Stimulated activated CD8-positive, alpha-beta memory T cell treated with anti-CD3 and anti-CD28 coated beads, Interleukin-7, amount 100 ng/mL, for 1 hour (primary cell): ENCODE measurements around the gene SCART1.
"Not testable (repeated sequence)": the region's sequence is repeated elsewhere in the genome, so short reads cannot be mapped to it uniquely, and the experiment has no call there.

Source experiments
- DNase-seq, 2 donors: peaks; one replicate each; pipeline ENCODE4 v3.0.0-alpha.2; 2020; ENCODE audit warnings: low read depth in 2 of 2

SCART1 gene

DNA sequence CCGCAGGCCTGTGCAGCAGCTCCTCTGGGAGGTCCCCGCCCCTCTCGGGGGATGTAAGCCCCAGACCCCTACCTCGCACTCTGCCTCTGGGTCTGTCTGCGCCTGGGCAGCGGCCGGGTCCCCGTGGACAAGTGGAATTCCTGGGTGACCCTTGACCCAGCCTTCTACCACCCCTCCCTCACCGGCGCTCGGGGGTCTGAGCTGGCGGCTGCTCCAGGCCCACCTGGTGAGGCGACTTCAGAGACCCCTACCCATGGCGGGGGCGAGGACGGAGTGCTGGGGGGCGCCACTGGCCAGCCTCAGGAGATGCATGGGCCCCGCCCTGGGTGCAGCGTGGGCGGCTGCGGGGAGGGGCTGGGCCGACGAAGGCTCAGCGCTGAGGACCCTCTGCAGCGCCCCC is 21.0 kb upstream of the SCART1 start:
- DNase-seq = not testable (repeated sequence)

DNA sequence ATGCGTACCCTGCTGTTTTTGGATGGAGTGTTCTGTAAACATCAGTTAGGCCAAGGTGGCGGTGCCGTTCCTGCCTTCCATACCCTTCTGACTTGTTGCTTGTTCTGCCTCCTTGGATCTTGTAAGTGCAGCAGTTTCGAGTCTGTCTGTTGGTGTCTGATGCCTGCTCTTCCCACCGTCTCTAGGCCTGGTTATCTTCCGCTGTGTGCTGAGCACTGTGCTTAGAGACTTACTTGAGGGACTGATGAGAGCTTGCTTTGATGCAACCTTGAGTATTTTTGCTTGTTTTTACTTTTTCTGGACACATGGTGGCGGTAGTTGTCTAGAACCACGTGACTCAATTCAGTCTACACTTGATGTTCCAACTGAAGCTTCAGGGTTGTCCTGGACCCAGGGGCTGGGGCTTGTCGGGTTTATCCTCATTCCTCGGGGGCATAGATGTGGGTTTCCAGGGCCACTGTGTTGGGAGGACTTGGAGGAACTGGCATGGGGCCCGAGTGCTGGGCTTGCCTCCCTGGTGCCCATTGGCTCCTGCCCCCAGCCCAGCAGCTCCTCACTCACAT is 15.0 kb upstream of the SCART1 start:
- no peak for DNase-seq

DNA sequence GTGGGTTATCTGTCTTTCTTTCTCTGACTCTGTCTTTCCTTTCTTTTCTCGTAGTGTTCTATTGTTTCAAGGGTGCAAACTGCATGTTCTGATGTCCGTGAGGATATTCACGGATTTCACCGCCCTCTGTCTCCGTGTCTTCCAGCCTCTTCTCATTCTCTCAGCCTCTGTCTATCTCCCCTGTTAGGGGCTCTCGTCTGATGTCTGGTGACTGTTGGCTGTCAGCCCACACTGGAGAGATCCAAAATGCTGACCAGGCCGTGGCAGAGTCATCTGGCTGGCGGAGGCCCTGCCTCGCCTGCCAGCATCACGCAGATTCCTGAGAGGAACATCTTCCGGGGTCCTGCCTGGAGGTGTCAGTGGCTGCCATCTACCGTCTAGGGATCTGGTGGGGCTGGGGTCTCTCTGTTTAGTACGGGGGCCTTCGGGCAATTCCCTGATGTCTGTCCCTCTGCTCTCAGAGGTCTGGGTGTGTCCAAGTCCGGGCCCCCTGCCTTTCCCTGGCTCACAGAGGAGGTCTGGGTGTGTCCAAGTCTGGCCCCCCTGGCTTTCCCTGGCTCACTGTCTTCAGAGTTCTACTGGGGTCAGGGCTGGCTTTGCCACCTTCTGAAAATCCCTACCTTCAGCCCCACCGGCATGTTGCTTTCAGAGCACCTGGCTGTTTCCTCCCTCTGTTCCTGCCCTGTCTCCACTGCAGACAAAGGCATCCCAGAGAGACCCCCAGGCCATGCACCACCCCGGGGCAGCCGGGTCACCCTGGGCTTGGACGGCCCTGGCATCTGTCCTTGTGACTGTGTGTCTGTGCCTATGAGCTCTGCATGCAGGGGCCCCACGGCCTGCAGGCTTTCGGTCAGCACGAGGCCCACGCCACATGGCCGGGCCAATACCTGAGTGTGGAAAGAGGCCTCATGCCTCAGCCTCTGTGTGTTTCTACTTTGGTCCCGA is 14.0 kb upstream of the SCART1 start:
- DNase-seq = no peak

DNA sequence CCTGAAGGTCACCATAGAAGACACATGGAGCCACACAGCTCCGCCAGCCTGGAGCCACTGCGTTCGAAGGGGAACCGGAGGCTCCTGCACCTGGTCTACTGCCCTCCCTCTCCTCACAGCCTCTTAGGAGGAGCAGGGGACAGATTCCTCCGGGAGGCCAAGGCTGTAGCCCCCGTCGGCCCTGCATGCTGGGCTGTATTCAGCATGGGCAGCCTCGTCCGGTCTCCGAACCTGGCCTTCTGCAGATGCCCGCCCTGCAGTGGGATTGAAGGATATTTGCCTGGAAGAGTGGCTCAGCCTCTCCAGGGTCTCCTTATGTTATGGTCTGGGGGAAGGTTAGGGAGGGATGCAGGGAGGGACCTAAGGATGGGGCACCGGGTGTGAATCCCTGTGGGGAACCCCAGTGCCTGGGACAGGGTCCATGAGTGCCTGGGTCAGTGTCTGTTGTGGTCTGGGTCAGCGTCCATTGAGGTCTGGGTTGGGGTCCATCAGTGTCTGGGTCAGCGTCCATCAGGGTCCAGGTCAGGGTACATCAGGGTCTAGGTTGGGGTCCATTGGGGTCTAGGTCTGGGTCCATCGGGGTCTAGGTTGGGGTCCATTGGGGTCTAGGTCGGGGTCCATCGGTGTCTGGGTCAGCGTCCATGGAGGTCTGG is 13.0 kb upstream of the SCART1 start:
- no peak for DNase-seq

DNA sequence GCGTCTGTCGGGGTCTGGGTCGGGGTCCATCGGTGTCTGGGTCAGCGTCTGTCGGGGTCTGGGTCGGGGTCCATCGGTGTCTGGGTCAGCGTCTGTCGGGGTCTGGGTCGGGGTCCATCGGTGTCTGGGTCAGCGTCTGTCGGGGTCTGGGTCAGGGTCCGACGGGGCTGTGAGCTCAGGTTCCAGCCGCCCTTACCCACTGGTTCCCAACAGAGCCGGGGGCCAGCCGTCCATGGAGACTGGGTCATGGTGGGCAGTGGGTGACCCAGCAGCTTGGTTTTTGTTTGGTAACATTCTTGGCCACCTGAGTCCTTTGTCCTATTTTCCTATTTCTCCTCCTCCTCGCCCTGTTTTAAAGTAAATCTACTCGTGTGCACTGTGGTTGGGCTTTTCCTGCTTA is 12.4 kb upstream of the SCART1 start:
- DNase-seq = not testable (repeated sequence)

DNA sequence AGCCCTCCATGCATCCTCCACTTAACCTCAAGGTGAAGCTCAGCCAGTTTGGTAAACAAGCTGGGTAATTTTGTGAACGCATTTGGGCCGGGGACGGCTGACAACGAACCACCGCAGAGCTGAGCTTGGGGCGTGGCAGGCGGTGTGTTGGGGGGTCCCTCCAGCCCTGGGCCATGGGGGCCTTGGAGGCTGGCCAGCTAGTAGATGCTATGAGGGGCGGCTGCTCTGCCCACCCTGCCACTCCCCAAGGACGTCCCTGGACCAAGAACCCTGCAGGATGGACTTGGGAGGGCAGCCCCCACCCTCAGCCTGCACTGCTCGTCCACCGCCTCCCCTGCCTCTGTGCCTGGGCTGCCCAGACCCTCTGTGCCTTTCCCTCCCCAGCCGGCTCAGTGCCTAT is 12.0 kb upstream of the SCART1 start:
- DNase-seq = no peak

DNA sequence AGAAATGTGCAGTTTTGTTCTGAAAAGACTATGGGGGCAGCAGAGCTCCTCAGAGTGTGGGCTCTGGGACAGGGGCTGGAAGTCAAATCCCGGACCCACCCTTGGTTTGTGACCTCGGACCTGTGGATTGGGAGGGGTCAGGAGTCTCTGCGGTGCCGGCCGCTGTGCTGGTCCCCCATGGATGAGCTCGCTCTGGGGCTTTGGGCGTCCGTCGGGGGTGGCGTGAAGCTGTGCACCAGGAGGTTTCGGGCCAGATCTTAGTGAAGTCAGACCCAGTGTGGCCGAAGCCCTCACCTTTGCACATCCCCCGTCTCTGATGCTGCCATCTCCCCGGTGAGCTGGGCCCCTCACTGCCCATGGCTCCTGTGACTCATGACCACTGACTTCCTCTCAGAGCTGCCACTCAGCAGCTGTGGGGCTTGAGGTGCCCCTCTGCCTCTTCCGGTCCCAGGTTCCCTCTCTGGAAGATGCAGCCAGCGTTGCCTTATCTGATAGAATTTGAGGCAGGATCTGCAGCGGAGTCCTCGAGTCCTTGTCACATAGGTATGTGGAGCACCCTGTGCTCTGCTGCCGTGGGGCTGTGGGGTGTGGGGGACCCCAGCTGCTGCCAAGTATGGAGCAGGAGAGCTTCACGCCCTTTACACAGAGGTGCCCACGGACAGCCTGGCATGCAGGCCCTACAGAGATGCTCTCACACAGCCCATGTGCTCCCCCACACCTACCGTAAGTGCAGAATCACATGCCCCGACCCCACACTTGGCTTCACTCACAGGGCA is 11.4 kb upstream of the SCART1 start:
- no peak for DNase-seq

DNA sequence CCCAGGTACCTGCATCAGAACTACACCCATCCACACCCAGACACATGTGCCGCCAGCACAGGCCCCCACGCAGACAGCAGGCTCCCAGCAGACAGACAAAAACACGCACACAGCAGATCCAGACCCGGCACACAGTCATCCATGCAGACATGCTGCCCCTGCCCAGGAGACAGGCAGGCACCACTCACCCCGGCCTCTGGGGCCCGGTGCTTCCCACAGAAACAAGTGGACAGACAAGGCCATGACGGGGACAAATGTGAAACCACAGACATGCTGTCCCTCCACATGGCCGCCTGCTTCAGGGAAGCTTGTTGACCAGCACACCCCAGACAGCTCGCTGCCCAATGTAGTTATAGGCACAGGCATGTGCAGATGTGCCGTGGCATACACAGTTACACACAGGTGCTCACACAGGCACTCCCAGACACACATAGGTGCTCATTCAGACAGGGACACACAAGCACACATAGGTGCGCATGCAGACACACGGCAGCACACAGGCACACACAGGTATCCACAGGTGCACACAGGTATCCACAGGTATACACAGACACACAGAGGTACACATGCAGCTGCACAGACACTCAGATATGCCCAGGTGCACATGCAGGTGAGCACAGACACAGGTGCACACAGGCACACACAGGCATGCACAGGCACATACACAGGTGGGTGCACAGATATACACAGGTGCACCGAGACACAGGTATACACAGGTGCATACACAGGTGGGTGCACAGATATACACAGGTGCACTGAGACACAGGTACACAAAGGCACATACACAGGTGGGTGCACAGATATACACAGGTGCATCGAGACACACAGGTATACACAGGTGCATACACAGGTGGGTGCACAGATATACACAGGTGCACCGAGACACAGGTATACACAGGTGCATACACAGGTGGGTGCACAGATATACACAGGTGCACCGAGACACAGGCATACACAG is 10.5 kb upstream of the SCART1 start:
- DNase-seq = no peak

DNA sequence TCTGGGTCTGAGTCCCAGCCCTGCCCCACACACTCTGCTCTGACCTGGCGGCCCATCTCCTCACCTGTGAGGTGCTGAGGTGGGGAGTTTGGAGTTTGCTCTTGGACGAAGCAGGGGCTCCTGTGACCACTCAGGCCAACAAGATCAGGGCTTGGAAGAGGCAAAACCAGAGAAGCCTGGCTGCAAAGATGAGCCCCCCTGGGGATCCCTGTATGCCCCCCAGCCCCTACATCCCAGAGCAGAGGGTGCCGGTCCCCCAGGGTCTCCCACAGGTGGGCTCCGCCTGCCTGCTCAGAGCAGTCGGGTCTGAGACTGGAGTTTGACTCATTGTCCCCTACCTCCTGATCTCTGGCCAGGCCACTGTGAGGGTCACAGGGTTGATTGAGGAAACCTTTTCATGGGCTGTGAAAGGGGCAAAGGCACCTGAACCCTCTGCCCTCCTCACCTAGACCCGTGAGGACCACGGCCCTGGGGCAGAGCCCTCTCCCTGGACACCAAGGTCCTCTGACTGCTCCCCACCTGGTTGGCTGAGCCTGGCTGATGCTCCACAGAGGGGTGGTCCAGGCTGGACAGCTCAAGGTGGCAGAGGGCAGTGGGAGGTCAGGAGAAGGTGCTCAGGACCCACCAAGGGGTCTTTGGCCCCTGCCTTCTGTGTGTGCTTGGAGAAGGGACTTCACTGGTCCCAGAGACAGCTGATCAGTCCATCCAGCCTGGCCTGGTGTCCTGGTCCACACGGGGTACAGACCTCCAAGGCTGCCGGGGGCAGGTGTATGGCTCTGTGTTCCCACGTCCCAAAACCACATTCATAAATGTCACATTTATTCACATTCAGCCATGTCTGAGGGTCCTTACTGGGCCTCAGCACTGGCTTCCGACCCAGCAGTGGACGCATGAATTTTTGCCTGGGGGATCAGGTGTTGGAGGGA is 9.1 kb upstream of the SCART1 start:
- no peak for DNase-seq

DNA sequence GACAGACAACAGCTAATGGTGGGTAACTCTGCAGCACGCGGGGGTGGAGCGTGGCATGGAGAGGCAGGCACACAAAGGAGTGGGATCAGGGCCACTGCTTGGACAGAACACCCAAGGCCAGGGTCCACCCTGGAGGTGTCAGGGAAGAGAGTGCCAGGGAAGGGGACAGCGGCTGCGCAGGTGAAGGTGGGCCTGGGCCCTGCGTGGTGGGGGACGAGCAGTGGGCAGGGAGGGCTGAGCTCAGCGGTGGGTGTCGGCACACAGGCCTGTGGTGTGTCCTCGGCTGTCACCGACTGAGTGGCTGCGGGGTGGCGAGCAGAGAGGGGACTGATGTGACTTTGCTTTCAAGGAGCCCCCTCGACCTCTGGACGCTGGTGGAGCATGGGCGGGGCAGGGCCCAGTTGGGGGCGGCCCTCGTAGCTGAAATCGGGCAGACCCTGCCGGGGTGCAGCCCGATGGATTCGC is 8.4 kb upstream of the SCART1 start:
- DNase-seq = no peak

DNA sequence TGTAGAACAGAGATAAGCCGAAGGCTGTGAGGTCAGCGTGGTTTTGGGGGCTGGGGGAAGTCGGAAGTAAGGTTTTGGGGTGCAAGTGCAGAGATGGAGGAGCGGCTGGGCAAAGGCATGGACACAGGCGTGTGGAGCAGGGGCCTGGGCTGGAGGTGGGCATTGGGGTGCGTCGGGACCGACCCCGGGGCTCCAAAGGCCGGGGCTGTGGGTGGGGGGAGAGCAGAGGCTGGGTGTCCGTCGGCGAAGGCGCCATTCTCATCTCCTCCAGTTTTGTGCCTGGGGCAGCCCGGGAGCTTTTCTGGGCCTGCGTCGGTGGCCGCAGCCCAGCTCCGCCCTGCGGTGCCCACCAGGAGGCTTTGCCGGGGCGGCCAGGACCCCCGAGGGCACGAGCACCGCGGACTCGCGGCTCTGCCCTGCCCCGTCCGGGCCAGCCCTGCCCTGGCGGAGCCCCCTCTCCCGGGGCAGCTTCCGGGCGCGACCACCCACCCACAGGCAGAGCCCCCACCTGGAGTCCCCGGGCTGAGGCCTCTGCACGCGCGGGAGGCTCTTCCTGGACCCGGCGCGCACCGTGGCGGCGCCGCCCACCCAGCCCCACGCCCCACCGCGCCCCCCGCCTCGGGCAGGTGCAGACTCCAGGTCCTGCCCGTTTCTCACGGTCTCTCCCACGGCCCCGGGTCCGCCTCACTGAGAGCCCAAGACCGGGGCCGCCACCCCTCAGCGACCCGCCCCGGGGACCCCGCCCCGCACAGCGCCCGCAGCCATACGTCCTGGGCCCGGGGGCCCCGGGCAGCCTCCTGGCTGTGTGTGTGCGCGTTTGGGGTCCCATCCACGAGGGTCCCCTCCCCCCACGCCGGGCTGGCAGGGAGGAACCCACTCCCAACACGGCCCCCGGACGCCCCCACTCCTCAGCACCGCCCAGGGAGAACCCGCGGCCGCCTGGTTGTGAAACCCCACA is 7.7 kb upstream of the SCART1 start:
- DNase-seq = no peak

DNA sequence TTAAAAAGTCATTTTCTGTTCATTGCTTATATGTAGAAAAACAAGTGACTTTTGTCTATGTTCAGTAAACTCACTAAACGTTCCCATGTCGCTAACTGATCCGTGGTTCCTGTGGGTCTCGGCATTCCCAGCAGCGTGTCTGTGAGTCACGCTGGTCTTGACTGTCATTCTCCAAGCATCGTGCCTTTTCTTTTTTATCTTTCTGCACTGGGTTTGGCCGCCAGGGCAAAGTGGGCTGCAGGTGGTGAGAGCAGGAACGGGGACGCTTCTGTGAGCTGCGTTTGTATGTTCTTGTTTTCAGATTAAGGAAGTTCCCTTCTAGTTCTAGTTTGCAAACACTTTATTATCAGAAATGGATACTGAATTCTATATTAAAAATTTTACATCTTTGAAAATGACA is 6.8 kb upstream of the SCART1 start:
- DNase-seq = no peak

DNA sequence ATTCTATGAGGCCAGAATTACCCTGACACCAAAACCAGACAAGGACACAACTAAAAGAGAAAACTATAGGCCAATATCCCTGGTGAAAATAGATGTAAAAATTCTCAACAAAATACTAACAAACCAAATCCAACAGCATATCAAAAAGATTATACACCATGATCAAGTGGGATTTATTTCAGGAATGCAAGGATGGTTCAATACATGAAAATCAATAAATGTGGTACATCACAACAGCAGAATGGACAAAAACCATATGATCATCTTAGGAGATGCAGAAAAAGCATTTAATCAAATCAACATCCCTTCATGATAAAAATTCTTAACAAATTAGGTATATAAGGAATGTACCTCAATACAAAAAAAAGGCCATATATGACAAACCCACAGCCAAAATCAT is 5.6 kb upstream of the SCART1 start:
- no peak for DNase-seq

DNA sequence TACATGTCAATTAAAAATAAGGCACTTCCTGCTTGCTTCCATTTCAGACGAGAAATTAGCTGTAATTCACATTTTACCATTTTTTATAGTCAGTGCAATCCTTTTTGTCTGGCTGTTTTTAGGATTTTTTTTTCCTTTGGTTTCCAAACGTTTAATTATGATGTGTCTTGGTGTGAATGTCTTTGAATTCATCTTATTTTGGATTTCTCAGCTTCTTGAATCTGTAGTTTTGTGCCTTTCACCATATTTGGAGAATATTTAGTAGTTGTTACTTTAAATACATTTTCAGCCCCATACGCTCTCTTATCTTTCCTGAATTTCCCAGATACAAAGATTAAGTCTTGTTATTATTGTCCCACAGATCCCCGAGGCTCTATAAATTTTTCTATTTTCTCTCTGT is 2.4 kb upstream of the SCART1 start:
- DNase-seq = no peak

DNA sequence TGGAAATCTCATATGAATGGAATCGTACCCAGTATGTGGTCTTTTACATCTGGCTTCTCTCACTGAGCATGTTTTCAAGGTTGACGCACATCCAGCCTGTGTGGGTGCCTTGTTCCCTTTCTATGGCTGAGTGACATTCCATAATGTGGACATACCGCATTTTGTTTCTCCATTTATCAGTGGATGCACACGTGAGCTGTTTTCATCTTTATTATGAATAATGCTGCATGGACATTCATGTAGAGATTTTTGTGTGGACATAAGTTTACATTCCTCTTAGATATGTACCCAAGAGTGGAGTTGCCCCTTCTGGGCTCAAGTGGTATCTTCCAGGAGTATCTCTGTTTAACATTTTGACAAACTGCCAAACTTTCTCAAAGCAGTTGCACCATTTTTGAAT is 1.3 kb upstream of the SCART1 start:
- DNase-seq = no peak

DNA sequence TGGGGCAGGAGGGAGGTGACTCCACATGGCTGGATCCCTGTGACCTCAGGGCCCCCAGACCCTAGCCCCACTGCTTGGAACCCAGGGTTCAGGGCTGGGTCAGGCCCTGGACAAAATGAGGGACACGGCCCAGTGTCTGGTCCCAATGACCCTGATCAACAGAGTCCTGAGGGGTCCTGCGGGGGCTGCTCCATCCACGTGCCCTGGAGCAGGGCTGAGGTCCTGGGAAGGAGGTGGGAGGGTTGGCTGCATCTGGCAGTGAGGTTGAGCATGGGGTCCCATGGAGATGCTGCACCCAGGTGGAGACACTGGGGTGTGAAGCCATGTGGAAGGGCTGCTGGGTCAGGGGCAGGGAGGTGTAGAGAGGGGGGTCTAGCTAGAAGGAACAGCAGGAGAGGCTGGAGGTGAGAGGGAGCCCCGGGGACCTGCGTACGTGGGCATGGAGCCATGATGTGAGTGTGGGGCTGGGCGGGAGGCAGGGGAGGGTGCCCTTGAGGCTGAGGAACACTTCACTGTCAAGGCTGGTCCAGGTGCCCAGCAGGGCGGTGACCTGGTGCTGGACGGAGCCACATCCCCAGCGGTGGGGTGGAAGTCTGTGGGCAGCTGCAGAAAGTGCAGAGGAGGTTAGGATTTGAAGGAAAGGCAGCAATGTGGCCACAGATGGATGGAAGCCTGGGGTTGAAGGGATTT is 604 bp downstream of the SCART1 start:
- DNase-seq = no peak

DNA sequence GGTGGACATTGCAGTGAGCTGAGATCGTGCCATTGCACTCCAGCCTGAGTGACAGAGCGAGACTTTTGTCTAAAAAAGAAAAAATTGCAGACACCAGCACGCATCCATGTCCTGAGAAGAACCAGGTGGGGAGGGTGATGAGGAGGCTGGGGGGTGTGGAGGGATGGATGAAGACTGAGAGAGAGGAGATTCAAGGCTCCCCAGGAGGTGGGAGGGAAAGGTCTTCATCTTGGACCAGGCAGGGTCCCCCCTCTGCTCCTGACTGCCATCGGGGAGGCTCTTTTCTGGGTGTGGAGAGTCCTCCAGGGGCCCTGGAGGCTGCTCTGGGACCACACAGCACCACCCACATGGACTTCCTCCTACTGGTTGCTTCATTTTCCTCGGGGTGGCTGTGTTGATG is 1.5 kb downstream of the SCART1 start:
- DNase-seq = no peak

DNA sequence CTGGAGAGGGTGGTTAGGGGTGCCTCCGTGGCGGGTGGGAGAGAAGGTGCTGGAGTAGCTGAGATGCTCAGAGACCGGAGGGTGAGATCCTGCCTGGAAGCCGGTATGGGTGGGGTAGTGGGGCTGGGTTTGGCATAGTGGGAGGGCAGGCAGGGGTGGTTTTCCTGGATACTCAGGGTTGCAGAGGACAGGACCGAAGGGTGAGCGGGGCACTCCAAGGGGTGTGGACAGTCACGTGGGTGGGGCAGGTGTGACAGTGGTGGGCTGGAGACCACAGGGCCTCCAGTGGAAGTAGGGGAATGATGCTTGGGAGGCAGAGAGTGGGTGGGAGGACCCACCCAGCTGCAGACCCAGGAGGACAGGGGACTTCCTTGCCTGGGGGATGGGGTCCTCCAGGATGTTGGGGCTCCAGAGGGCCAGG is 1.9 kb downstream of the SCART1 start:
- no peak for DNase-seq
